Measurements from ENCODE around the gene LPIN1. TPM values are rescaled to one million over a fixed set of nuclear protein-coding genes. Genes with fewer than 3 reads are reported as not detected.

LPIN1 gene
- total and polyA plus RNA-seq, 2 of the 13 experiments (the other 11 are each of a cell fraction or from before 2014, with no cell fraction given) = 9.7 to 19.4 TPM

DNA sequence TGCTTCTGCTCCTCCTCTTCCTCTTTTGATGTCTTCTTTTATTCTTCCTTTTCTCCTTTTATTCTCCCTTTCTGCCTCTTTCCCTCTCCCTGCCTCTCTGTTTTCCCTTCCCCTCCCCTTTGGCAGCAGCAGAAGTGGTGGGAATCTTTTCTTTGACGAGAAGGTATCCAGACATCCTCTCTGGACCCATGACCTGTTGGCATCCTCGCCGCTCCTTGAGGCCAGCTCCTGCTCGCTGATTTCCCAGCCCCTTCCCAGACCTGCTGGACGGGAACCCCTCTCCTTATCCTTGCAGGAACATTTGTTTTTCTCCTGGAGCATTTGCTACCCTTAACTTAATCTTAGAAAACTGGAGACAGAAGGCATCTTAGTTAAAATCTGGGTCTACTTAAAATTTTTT, 130.5 kb downstream of the LPIN1 start:
- POLR2A ChIA-PET = no interaction called here
- no peak for ATAC-seq
- Histone ChIP-seq H3K4me1 (ENCODE audit: insufficient read depth, low read length) (peaks cover 15% of the 10 kb centered on the region), H3K79me2 (ENCODE audit: insufficient read depth, low read length) (no peaks in the 10 kb centered on the region), H3K27me3 (ENCODE audit: control insufficient read depth in 1 of 2, insufficient read depth in 2 of 2, low read length in 2 of 2) (peaks cover 0 to 12% of the 10 kb centered on the region in 2 experiments; a peak in 1 of 5 replicates), H3K36me3 (replicated peaks in 1 of 2; ENCODE audit: control insufficient read depth in 1 of 2, insufficient read depth in 2 of 2, low read length in 2 of 2) (no peaks in the 10 kb centered on the region), H2AFZ (ENCODE audit: low read length) (no peak overlapping the region), H3K4me3 (replicated peaks in 1 of 3; ENCODE audit: insufficient read depth in 1 of 3, low read depth in 2 of 3, low read length in 3 of 3) (no peak overlapping the region), H4K20me1 (ENCODE audit: insufficient read depth, low read length) (no peaks in the 10 kb centered on the region), H3K9me3 (ENCODE audit: low read length) (no peaks in the 10 kb centered on the region), H3K27ac (ENCODE audit: extremely low read length, insufficient read depth, low read length) (no peak overlapping the region), H3K4me2 (ENCODE audit: low read depth, low read length) (no peak overlapping the region), H3K9ac (ENCODE audit: insufficient read depth, low read depth, low read length) (no peak overlapping the region)
- CTCF ChIA-PET (ENCODE audit: low intra/inter-chr PET ratio, low total read pairs) = no interaction called here
- no TSS peak for BruUV-seq (replicated peaks)
- no peak for TF ChIP-seq SRF (IDR thresholded peaks at IDR 0.05; ENCODE audit: low read depth, low read length)
- TF ChIP-seq ZNF264 (CRISPR knock-in tag; IDR thresholded peaks at IDR 0.05) = no peak
- TF ChIP-seq ZNF678 (CRISPR knock-in tag; IDR thresholded peaks at IDR 0.05) = no peak
- no peak for TF ChIP-seq ASH2L (IDR thresholded peaks at IDR 0.05; ENCODE audit: insufficient read length, low read depth, low read length)
- no peak for TF ChIP-seq SATB2 (CRISPR knock-in tag; IDR thresholded peaks at IDR 0.05)
- no peak for TF ChIP-seq ZNF30 (CRISPR knock-in tag; IDR thresholded peaks at IDR 0.05)
- no peak for TF ChIP-seq ZNF138 (CRISPR knock-in tag; IDR thresholded peaks at IDR 0.05; ENCODE audit: low read depth)
- TF ChIP-seq, protein P1, sequence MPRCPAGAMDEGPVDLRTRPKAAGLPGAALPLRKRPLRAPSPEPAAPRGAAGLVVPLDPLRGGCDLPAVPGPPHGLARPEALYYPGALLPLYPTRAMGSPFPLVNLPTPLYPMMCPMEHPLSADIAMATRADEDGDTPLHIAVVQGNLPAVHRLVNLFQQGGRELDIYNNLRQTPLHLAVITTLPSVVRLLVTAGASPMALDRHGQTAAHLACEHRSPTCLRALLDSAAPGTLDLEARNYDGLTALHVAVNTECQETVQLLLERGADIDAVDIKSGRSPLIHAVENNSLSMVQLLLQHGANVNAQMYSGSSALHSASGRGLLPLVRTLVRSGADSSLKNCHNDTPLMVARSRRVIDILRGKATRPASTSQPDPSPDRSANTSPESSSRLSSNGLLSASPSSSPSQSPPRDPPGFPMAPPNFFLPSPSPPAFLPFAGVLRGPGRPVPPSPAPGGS (CRISPR knock-in tag; IDR thresholded peaks at IDR 0.05) = no peak
- TF ChIP-seq ZBTB8A (CRISPR knock-in tag; IDR thresholded peaks at IDR 0.05; ENCODE audit: borderline replicate concordance, low read depth) = no peak
- TF ChIP-seq MED1 (CRISPR knock-in tag; IDR thresholded peaks at IDR 0.05) = no peak
- in situ Hi-C loops (cut with HindIII; ENCODE audit: extremely low pct_ligation_motif_present, low pct_unique_long_range_greater_than_20kb) (no loop called here), intact Hi-C loops (cut with micrococcal nuclease; ENCODE audit: unreplicated experiment) (no loop called here)
- WGBS (ENCODE audit: low lambda C conversion rate) = 12% methylated on average over 5 of the region's 5 CpGs
- no peak for FAIRE-seq
- DNase-seq (ENCODE audit: low spot score) = no peak

MicroRNA genes within 50 kb of the gene (microRNA counts, 767-probe panel; counts per million panel counts)
- microRNA hsa-miR-548s = not detected

Small RNAs within 50 kb of the gene (microRNA-seq; reads per million reads assigned to microRNA genes)
- gene MIR4262 (not detected), gene MIR548S (0.51 reads per million)

Small RNAs within 50 kb of the gene (small RNA-seq; reads per million reads assigned to genes)
- gene MIR4262 (ENCODE audit: insufficient read depth in 2 of 3, insufficient read length in 3 of 3, low read depth in 2 of 3, low replicate concordance in 1 of 3) (0 reads per million in 3 experiments), gene MIR548S (ENCODE audit: insufficient read depth in 2 of 3, insufficient read length in 3 of 3, low read depth in 2 of 3, low replicate concordance in 1 of 3) (0 to 19.3 (median 2.6) reads per million in 3 experiments)

Other genes starting within 250 kb of the LPIN1 start
- gene GREB1, start 212.6 kb upstream of the LPIN1 start, total RNA-seq (2016; rRNA removed; fragmentation: Illumina TruSeq; extraction: Trizol) = 61.2 and 64.2 TPM in 2 replicates
- gene GREB1, start 212.6 kb upstream of the LPIN1 start, polyA plus RNA-seq (2011; rRNA removed) = 26.8 and 31.3 TPM in 2 replicates
- gene NTSR2, start 76.4 kb upstream of the LPIN1 start, total RNA-seq (2016; rRNA removed; fragmentation: Illumina TruSeq; extraction: Trizol) = not detected in 2 replicates
- gene NTSR2, start 76.4 kb upstream of the LPIN1 start, polyA plus RNA-seq (2011; rRNA removed) = not detected in 2 replicates